ENCODE data around the gene UNC5A.

- TF ChIP-seq CTCF (IDR thresholded peaks at IDR 0.05) (no peak), POLR2A (IDR thresholded peaks at IDR 0.05) (no peak)
These were observed 16.6 kb upstream of the UNC5A start for GRCh38 chr5:176793736-176794135.

Measured in uterus (tissue), 2 donors.